Measurements from ENCODE around the gene C2orf15. TPM values are rescaled to one million over a fixed set of nuclear protein-coding genes. Genes with fewer than 3 reads are reported as not detected.

C2orf15 gene
- total RNA-seq, 2 experiments from 2014 or later = 0.25 to 1.3 TPM

DNA sequence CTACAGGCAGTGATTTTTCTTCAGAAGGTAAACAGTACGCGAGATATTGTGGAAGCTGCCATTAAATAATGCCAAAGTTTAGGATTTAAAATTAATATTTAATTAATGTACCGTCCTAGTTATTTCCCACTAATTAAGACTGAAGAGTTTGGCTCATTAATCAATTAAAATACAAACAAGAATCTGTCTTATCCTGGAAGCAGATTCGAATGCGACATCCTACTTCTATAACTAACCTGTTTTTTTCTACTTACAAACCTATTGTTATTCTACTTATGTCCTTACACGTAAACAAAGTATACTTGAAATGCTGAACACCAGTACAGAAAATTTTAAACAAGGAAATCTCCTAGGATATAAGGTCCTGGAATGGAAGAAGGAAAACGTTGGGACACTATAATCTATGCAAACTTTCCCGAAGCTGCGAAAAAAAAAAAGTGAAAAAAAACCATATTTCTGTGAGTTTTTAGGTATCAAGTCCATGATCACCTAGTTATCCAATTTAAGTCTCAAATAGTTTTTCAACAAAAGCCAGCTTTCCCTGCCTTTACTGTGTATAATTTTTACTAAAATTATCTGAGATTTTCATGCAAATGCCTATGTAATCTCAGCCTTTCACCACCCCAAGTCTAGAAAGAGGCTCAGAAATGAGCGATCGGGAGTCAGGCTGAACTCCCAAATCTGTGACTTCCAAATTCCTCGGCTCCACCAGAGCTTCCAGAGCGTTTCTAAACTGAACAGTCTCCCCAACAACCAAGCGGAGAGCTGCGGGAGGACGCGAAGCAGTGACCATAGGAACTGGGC, 1.2 kb upstream of the C2orf15 start:
- ChIA-PET CTCF (ENCODE audit: unreplicated experiment) (no interaction called here), POLR2A (interaction anchor here (0.9 to 1.8 kb wide), 4 partner anchors 15 to 348 kb away, joined by 3 to 12 read pairs (median 4); partner anchors contain the start of genes LIPT1 and TSGA10)
- H2AFZ ChIP-seq (ENCODE audit: low read length) = peak overlapping the region; percentile 84
- BruUV-seq (replicated peaks) = TSS peak; percentile 52
- no peak for DNase-seq (ENCODE audit: low spot score)
- no peaks in the 10 kb centered on the region for H3K9me3 ChIP-seq (ENCODE audit: low read length)
- H4K20me1 ChIP-seq (ENCODE audit: insufficient read depth, low read length) = no peaks in the 10 kb centered on the region
- H3K79me2 ChIP-seq (ENCODE audit: insufficient read depth, low read depth, low read length) = no peaks in the 10 kb centered on the region
- TF ChIP-seq, protein P1, sequence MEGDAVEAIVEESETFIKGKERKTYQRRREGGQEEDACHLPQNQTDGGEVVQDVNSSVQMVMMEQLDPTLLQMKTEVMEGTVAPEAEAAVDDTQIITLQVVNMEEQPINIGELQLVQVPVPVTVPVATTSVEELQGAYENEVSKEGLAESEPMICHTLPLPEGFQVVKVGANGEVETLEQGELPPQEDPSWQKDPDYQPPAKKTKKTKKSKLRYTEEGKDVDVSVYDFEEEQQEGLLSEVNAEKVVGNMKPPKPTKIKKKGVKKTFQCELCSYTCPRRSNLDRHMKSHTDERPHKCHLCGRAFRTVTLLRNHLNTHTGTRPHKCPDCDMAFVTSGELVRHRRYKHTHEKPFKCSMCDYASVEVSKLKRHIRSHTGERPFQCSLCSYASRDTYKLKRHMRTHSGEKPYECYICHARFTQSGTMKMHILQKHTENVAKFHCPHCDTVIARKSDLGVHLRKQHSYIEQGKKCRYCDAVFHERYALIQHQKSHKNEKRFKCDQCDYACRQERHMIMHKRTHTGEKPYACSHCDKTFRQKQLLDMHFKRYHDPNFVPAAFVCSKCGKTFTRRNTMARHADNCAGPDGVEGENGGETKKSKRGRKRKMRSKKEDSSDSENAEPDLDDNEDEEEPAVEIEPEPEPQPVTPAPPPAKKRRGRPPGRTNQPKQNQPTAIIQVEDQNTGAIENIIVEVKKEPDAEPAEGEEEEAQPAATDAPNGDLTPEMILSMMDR (conservative IDR thresholded peaks at IDR 0.05; ENCODE audit: low read length) = no peak
- no peak for TF ChIP-seq EZH2phosphoT487 (IDR thresholded peaks at IDR 0.05; ENCODE audit: borderline replicate concordance, low read depth, low read length)
- no peaks in the 10 kb centered on the region for H3K36me3 ChIP-seq (ENCODE audit: insufficient read depth, low read length)
- no peaks in the 10 kb centered on the region for H3K9me2 ChIP-seq (ENCODE audit: insufficient read depth, low read length)
- peaks cover 12% of the 10 kb centered on the region for H3K4me1 ChIP-seq (ENCODE audit: insufficient read depth, low read length, poor library complexity, severe bottlenecking)
- no peak overlapping the region for H3K27ac ChIP-seq (ENCODE audit: low read depth, low read length, poor library complexity, severe bottlenecking)
- intact Hi-C loops (cut with micrococcal nuclease; ENCODE audit: unreplicated experiment) = loop anchor here (2.0 kb wide), 2 partner anchors 15 to 195 kb away; partner anchors contain the start of genes LIPT1 and TSGA10
- H3K4me2 ChIP-seq (ENCODE audit: low read length) = peak overlapping the region; percentile 83
- H3K4me3 ChIP-seq (ENCODE audit: low read depth, low read length, poor library complexity, severe bottlenecking) = peak overlapping the region; percentile 71

DNA sequence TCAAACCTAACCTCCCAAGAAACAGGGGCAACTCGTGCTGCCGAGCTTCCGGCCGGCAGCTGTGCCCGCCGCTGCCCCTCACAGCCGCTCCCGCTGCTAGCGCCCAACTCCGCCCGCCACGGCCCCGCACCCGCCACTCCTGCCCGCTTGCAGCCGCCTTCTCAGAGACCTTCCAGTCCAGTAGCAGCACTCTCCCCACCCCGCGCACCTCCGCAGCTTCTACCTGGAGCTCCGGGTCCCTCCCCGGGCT, 722 bp upstream of the C2orf15 start:
- intact Hi-C loops (cut with micrococcal nuclease; ENCODE audit: unreplicated experiment) = loop anchor here (1.0 to 2.0 kb wide), 4 partner anchors 14 to 350 kb away; partner anchors contain the start of genes LIPT1, MITD1, MRPL30 and REV1
- Histone ChIP-seq H3K9me3 (ENCODE audit: low read length) (no peaks in the 10 kb centered on the region), H3K79me2 (ENCODE audit: insufficient read depth, low read depth, low read length) (no peaks in the 10 kb centered on the region), H4K20me1 (ENCODE audit: insufficient read depth, low read length) (no peaks in the 10 kb centered on the region), H3K9me2 (ENCODE audit: insufficient read depth, low read length) (no peaks in the 10 kb centered on the region), H3K36me3 (ENCODE audit: insufficient read depth, low read length) (no peaks in the 10 kb centered on the region), H3K4me2 (ENCODE audit: low read length) (peak overlapping the region; percentile 83), H3K27ac (ENCODE audit: low read depth, low read length, poor library complexity, severe bottlenecking) (peak overlapping the region; percentile 48), H3K4me3 (ENCODE audit: low read depth, low read length, poor library complexity, severe bottlenecking) (peak overlapping the region; percentile 71), H2AFZ (ENCODE audit: low read length) (peak overlapping the region; percentile 84), H3K4me1 (ENCODE audit: insufficient read depth, low read length, poor library complexity, severe bottlenecking) (peaks cover 12% of the 10 kb centered on the region)
- ChIA-PET POLR2A (interaction anchor here (0.6 to 1.8 kb wide), 5 partner anchors 14 to 347 kb away, joined by 3 to 12 read pairs (median 3); partner anchors contain the start of genes LIPT1 and TSGA10), CTCF (ENCODE audit: unreplicated experiment) (no interaction called here)
- DNase-seq (ENCODE audit: low spot score) = no peak
- no peak for TF ChIP-seq EZH2phosphoT487 (IDR thresholded peaks at IDR 0.05; ENCODE audit: borderline replicate concordance, low read depth, low read length)
- TF ChIP-seq, protein P1 (conservative IDR thresholded peaks at IDR 0.05; ENCODE audit: low read length) = no peak
- BruUV-seq (replicated peaks) = no TSS peak

DNA sequence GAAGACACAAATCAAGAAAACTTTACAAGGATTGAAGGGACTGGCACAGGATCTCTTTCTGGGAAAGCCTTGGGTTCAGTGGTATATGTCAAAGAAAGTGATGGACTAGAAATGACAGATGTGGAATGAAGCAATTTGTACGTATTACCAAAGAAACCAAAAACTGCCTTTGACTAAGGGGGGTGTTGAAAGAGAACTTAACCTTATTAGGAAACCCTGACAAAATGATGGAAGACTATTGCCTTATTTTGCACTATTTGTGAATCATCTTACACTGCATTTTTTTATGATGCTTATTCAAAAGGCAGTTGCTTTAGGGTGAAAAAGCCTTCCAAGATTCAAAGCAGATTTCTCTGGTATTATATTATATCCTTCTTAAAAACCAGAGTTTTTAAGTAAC, 9.2 kb downstream of the C2orf15 start:
- Histone ChIP-seq H4K20me1 (ENCODE audit: insufficient read depth, low read length) (no peaks in the 10 kb centered on the region), H3K27ac (ENCODE audit: low read depth, low read length, poor library complexity, severe bottlenecking) (no peak overlapping the region), H3K79me2 (ENCODE audit: insufficient read depth, low read depth, low read length) (peaks cover 4% of the 10 kb centered on the region; the same call in 1 of the 2 replicates), H3K4me3 (ENCODE audit: low read depth, low read length, poor library complexity, severe bottlenecking) (no peak overlapping the region), H3K9me2 (ENCODE audit: insufficient read depth, low read length) (no peaks in the 10 kb centered on the region), H2AFZ (ENCODE audit: low read length) (no peak overlapping the region), H3K4me2 (ENCODE audit: low read length) (no peak overlapping the region), H3K36me3 (ENCODE audit: insufficient read depth, low read length) (no peaks in the 10 kb centered on the region), H3K4me1 (ENCODE audit: insufficient read depth, low read length, poor library complexity, severe bottlenecking) (peaks cover 9% of the 10 kb centered on the region), H3K9me3 (ENCODE audit: low read length) (no peaks in the 10 kb centered on the region)
- CTCF ChIA-PET (ENCODE audit: unreplicated experiment) = no interaction called here
- BruUV-seq (replicated peaks) = no TSS peak
- TF ChIP-seq EZH2phosphoT487 (IDR thresholded peaks at IDR 0.05; ENCODE audit: borderline replicate concordance, low read depth, low read length) = no peak
- TF ChIP-seq, protein P1 (conservative IDR thresholded peaks at IDR 0.05; ENCODE audit: low read length) = no peak
- POLR2A ChIA-PET = interaction anchor here (0.7 kb wide), 1 partner anchor 384 kb away, joined by 3 read pairs; no protein-coding TSS in a partner anchor
- intact Hi-C loops (cut with micrococcal nuclease; ENCODE audit: unreplicated experiment) = no loop called here
- DNase-seq (ENCODE audit: low spot score) = no peak
